Type B pancreatic cell (in vitro differentiated cells): Measurements from ENCODE around the gene RBM20. TPM values are rescaled to one million over a fixed set of nuclear protein-coding genes. Genes with fewer than 3 reads are reported as not detected.
A peak's percentile ranks its signal among the peaks of the same experiment; 100 is the strongest.

ENCODE experiments used
- DNase-seq: peaks from one replicate; pipeline ENCODE4 v3.0.0; 2021; ENCODE audit warnings: mixed read lengths; ENCODE audit not compliant: unreplicated experiment; ENCODE audit errors: extremely low spot score
- H3K27ac Mint-ChIP-seq: 2 replicates; pipeline ENCODE4 v1.8.0; 2021; ENCODE audit warnings: mild to moderate bottlenecking, mixed read lengths
- H3K27me3 Mint-ChIP-seq: 2 replicates; pipeline ENCODE4 v1.8.0; 2021; ENCODE audit warnings: mixed read lengths
- H3K36me3 Mint-ChIP-seq: 2 replicates; pipeline ENCODE4 v1.8.0; 2021; ENCODE audit warnings: mixed read lengths
- H3K4me1 Mint-ChIP-seq: one replicate; pipeline ENCODE4 v1.8.0; 2021; ENCODE audit warnings: mixed read lengths; ENCODE audit not compliant: unreplicated experiment
- H3K4me3 Mint-ChIP-seq: 2 replicates; pipeline ENCODE4 v1.8.0; 2021; ENCODE audit warnings: mild to moderate bottlenecking, mixed read lengths
- H3K9me3 Mint-ChIP-seq: 2 replicates; pipeline ENCODE4 v1.8.0; 2021; ENCODE audit warnings: mixed read lengths
- total RNA-seq: library from RNA; stranded (reverse); gene quantifications from 2 replicates; pipeline ENCODE4 v1.2.1, GENCODE V29; 2021; ENCODE audit warnings: low replicate concordance
- TF ChIP-seq, protein P1 (sequence below): fragments of 200-600 bp; sonication (generic); conservative IDR thresholded peaks from 2 replicates; pipeline ENCODE4 v1.5.0; 2021; ENCODE audit warnings: antibody characterized with exemption, mild to moderate bottlenecking

The RBM20 gene
- total RNA-seq, 1 donor from 2014 or later, result 5.2 TPM

DNA sequence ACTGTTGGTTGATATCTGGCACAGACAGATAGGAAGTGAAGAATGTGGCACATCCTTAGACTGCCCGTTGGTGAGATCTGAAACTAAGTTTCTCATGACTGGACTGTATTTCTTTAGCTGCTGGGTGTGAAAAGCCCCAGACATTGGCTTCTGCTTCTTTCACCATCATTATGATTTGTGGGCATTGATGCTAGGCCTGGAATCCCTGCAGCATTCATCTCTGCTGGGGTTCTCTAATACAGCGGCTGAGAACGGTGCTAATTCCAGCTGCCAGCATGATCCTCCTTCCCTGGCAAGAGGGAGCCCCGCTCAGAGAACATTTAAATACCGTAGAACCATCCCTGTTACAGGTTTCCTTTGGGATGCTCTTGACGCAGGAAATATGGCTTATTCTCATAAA is 26.2 kb downstream of the RBM20 start:
- peaks cover 60% of the 10 kb centered on the region for H3K27me3 Mint-ChIP-seq
- H3K4me1 Mint-ChIP-seq, result no peaks in the 10 kb centered on the region
- DNase-seq, result no peak
- H3K27ac Mint-ChIP-seq, result no peak overlapping the region
- H3K9me3 Mint-ChIP-seq, result no peaks in the 10 kb centered on the region
- TF ChIP-seq, protein P1, sequence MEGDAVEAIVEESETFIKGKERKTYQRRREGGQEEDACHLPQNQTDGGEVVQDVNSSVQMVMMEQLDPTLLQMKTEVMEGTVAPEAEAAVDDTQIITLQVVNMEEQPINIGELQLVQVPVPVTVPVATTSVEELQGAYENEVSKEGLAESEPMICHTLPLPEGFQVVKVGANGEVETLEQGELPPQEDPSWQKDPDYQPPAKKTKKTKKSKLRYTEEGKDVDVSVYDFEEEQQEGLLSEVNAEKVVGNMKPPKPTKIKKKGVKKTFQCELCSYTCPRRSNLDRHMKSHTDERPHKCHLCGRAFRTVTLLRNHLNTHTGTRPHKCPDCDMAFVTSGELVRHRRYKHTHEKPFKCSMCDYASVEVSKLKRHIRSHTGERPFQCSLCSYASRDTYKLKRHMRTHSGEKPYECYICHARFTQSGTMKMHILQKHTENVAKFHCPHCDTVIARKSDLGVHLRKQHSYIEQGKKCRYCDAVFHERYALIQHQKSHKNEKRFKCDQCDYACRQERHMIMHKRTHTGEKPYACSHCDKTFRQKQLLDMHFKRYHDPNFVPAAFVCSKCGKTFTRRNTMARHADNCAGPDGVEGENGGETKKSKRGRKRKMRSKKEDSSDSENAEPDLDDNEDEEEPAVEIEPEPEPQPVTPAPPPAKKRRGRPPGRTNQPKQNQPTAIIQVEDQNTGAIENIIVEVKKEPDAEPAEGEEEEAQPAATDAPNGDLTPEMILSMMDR, result no peak
- H3K4me3 Mint-ChIP-seq, result no peak overlapping the region
- no peaks in the 10 kb centered on the region for H3K36me3 Mint-ChIP-seq

DNA sequence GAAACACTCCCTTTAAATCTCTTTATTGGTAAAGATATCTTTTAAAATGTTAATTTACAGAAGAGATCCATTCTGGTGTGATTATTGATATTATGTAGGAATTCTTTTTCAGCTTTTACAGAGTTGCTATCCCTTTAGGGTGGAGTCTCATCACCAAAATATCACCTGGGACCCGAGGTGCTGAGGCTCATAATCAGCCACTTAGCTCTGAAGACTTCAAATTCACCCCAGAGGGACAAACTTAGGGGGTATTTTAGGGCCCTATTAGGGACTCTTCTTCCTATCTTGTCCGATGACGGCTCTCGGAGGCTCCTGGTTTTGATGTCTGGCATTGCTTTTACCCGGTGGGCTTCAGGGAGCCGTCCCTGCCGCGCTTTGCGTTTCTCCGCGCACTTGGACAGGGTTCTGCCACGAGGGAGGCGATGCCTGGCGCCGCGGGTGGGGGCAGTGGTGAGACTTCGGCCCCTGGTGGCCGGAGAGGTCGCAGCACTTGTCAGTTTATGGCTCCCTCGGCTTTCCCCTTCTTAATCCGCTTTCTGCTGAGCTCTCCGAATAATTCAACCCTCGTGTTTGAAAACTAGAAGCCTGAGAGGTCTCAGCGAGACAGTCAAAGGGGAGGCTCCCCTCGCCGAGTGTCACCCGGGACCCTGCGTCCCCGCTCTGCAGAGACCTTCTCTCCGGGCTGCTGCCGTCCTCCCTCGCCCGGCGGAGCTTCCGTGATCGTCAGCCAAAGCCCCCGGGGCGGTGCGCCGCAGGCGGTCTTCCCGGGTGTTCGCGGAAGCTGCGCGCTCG is 27.8 kb downstream of the RBM20 start:
- Mint-ChIP-seq H3K27ac (no peak overlapping the region), H3K9me3 (no peaks in the 10 kb centered on the region), H3K4me1 (no peaks in the 10 kb centered on the region), H3K27me3 (peaks cover 60% of the 10 kb centered on the region), H3K36me3 (no peaks in the 10 kb centered on the region), H3K4me3 (peak overlapping the region; percentile 85)
- TF ChIP-seq, protein P1, result peak; percentile 93
- DNase-seq, result peak; percentile 77

DNA sequence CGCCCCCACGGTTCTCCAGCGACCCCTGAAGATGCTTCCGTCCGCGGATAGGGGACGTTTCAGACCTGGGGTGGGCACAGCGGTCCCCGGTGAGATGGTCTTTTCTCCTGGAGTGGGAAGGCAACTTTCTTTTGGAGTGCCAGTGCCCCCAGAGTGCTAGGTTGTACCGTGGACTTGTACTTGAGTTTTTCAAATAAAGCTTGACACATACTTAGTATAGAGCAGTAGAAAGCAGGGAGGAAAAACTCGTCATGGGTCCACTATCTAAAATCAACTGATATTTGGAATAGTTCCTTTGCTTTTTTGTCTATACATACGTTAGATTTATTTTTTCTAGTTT is 28.4 kb downstream of the RBM20 start:
- Mint-ChIP-seq H3K27me3 (peaks cover 56% of the 10 kb centered on the region), H3K4me1 (no peaks in the 10 kb centered on the region), H3K36me3 (no peaks in the 10 kb centered on the region), H3K27ac (no peak overlapping the region), H3K4me3 (peak overlapping the region; percentile 85), H3K9me3 (no peaks in the 10 kb centered on the region)
- no peak for DNase-seq
- TF ChIP-seq, protein P1, result no peak

DNA sequence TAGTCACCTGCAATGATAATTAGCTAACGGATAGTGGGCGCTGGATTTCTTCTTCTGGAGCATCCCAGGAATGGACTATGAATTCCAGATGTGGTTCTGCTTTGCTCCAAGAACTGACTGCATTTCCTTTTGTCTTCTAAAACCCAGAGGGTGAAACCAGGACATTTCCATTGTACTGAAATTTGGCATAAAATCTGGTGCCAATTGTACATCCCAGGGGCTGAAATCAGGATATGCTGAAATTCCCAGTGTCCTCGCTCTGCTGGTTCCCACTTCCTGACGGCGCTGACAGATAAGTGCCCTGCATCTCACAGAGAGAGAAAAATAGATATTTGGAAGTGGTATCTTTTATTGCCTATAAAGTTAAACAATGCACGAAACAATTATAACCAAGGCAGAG is 31.9 kb downstream of the RBM20 start:
- TF ChIP-seq, protein P1, result no peak
- Mint-ChIP-seq H3K27me3 (peaks cover 29% of the 10 kb centered on the region), H3K4me1 (peaks cover 12% of the 10 kb centered on the region)

DNA sequence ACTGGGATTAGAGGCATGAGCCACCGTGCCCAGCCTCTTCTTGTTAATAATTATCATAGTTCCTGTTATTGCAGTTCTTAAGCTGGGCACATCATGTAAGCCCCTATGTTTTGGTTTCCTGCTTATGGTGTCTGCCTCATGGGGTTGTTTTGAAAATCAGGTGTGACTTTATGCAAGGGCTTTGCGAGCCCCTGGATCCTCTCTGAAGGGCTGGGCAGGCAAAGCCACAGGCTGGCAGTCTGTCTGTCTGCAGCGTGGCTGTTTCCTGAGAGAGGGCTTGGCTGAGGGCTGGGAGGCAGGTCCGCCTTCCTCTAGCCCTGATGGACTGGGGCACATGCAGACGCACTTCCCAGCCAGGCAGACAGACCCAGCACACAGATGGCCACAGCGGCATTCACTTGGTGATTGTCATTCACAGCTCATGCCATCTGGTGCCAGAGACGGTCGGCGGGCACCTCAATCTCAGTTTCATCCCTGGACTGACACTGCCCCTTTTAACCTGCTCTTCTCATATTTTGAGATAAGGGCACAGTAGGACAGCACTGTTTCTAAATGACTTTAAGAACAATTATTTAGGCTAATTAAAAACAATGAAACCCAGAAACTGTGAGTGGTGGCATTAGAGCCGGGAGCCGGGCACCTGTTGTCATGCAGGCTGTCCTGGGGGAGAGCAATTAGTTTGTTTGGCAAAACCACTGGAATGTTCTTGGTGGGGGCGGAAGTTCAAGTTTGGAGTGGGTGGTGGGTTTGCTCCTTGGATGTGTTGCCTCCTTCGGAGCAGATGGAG is 35.5 kb downstream of the RBM20 start:
- H3K27me3 Mint-ChIP-seq, result peaks cover 4% of the 10 kb centered on the region
- H3K4me1 Mint-ChIP-seq, result peaks cover 12% of the 10 kb centered on the region
- no peaks in the 10 kb centered on the region for H3K36me3 Mint-ChIP-seq
- no peaks in the 10 kb centered on the region for H3K9me3 Mint-ChIP-seq
- DNase-seq, result no peak
- TF ChIP-seq, protein P1, result no peak
- no peak overlapping the region for H3K4me3 Mint-ChIP-seq
- H3K27ac Mint-ChIP-seq, result no peak overlapping the region

More for the DNA sequence above, 31.9 kb downstream of the RBM20 start:
- Mint-ChIP-seq H3K4me3 (no peak overlapping the region), H3K9me3 (no peaks in the 10 kb centered on the region), H3K36me3 (no peaks in the 10 kb centered on the region), H3K27ac (no peak overlapping the region)
- DNase-seq, result no peak
